Panc1 (cell line): ENCODE data around the gene UBAP2L. TPM values are rescaled to one million over a fixed set of nuclear protein-coding genes. Genes with fewer than 3 reads are reported as not detected.

Source experiments
- ATAC-seq: fragments of 200-7000 bp; cut with Tn5 transposase; 2 replicates; pipeline ENCODE4 v1.9.1; 2020; ENCODE audit warnings: mild to moderate bottlenecking, moderate library complexity
- BruUV-seq: library from RNA; stranded (reverse); fragments of 400-500 nt; replicated peaks from 2 replicates; lab custom pipeline; 2021; lab: Mats Ljungman, UMichigan
- CTCF ChIA-PET: fragments of 300-600 bp; sonication (Branson Sonifier 250); formaldehyde crosslinking; loops from one replicate; lab custom pipeline; 2022; ENCODE audit warnings: antibody characterized with exemption; lab: Charles Lee
- POLR2A ChIA-PET: fragments of 300-600 bp; sonication (Branson Sonifier 250); formaldehyde crosslinking; loops from one replicate; lab custom pipeline; 2022; ENCODE audit warnings: antibody characterized with exemption; lab: Charles Lee
- DNase-seq: peaks from one replicate; pipeline ENCODE4 v3.0.0-alpha.2; 2010; ENCODE audit warnings: low read depth, low spot score
- H3K27ac ChIP-seq: 2 replicates; pipeline ENCODE4 v1.5.1; 2011; ENCODE audit warnings: mild to moderate bottlenecking, low read length, inconsistent platforms
- H3K27me3 ChIP-seq: fragments of 200-500 bp; sonication (Bioruptor generic); 2 replicates; pipeline ENCODE4 v1.6.0; 2014; ENCODE audit warnings: low read length, inconsistent platforms; ENCODE audit not compliant: control insufficient read depth, insufficient read depth
- H3K36me3 ChIP-seq: fragments of 200-500 bp; sonication (Bioruptor generic); 2 replicates; pipeline ENCODE4 v1.5.1; 2014; ENCODE audit warnings: inconsistent platforms, mild to moderate bottlenecking, low read length, moderate library complexity; ENCODE audit not compliant: control insufficient read depth, insufficient read depth
- H3K4me1 ChIP-seq: 2 replicates; pipeline ENCODE4 v1.5.1; 2011; ENCODE audit warnings: inconsistent platforms, mild to moderate bottlenecking, low read length, moderate library complexity; ENCODE audit not compliant: control insufficient read depth, insufficient read depth
- H3K4me3 ChIP-seq, 2 experiments: 2 replicates each; pipeline ENCODE4 v1.5.1; 2011 to 2012; ENCODE audit warnings: low read depth in 2 of 2, low read length in 2 of 2, mild to moderate bottlenecking in 2 of 2, inconsistent platforms in 1 of 2, moderate library complexity in 1 of 2
- H3K9me3 ChIP-seq: fragments of 200-500 bp; sonication (Bioruptor generic); 2 replicates; pipeline ENCODE4 v1.5.1; 2014; ENCODE audit warnings: low read depth, mild to moderate bottlenecking, inconsistent platforms, low read length, moderate library complexity; ENCODE audit not compliant: control insufficient read depth, insufficient read depth
- CTCF ChIP-seq: fragments of 450-650 bp; IDR thresholded peaks from 2 replicates; pipeline ENCODE4 v1.5.1; 2017; ENCODE audit warnings: mild to moderate bottlenecking
- POLR2AphosphoS5 ChIP-seq: IDR thresholded peaks from 2 replicates; pipeline ENCODE4 v1.6.1; 2012; ENCODE audit warnings: mild to moderate bottlenecking, low read depth, low read length, moderate library complexity
- REST ChIP-seq, 2 experiments: IDR thresholded peaks; 2 replicates each; pipeline ENCODE4 v1.6.1; 2011 to 2012; ENCODE audit warnings: low read depth in 2 of 2, control low read depth in 1 of 2, low read length in 1 of 2, mild to moderate bottlenecking in 1 of 2, moderate library complexity in 1 of 2; ENCODE audit not compliant: insufficient read depth in 1 of 2
- SIN3A ChIP-seq: IDR thresholded peaks from 2 replicates; pipeline ENCODE4 v1.6.1; 2012; ENCODE audit warnings: low read depth, mild to moderate bottlenecking, low read length, moderate library complexity, borderline replicate concordance; ENCODE audit not compliant: insufficient read depth
- TCF7L2 ChIP-seq: IDR thresholded peaks from 2 replicates; pipeline ENCODE4 v1.6.1; 2011; ENCODE audit warnings: mild to moderate bottlenecking, low read depth, low read length, inconsistent platforms
- in situ Hi-C: cut with HindIII; loops from 2 replicates; pipeline ENCODE4 v1.10.0; 2016; ENCODE audit warnings: low sequenced_read_pairs, low pct_unique_long_range_greater_than_20kb
- intact Hi-C: fragments of 100-400 bp; cut with micrococcal nuclease; formaldehyde crosslinking; loops from one replicate; pipeline ENCODE4 v1.10.0; 2022; ENCODE audit not compliant: unreplicated experiment
- total RNA-seq: library from RNA; stranded (reverse); gene quantifications from one replicate; pipeline ENCODE4 v1.2.1, GENCODE V29; 2021; ENCODE audit not compliant: unreplicated experiment

UBAP2L gene
- total RNA-seq, 1 experiment from 2014 or later = 227 TPM

- ChIA-PET CTCF (interaction anchor here (0.9 kb wide), 1 partner anchor 240 kb away, joined by 4 read pairs; no protein-coding TSS in a partner anchor), POLR2A (interaction anchor here (0.7 kb wide), 1 partner anchor 18 kb away, joined by 5 read pairs; no protein-coding TSS in a partner anchor)
- BruUV-seq = no TSS peak
- ATAC-seq (no peak), DNase-seq (no peak)
- in situ Hi-C loops = no loop called here
- TF ChIP-seq REST (IDR thresholded peaks at IDR 0.05; ENCODE audit: insufficient read depth in 1 of 2, low read depth in 2 of 2, low read length in 1 of 2) (no peak), TCF7L2 (no peak), POLR2AphosphoS5 (no peak), SIN3A (no peak), CTCF (no peak)
- Histone ChIP-seq H3K36me3 (peaks cover 57% of the 10 kb centered on the region), H3K4me3 (no peak overlapping the region), H3K27me3 (no peaks in the 10 kb centered on the region), H3K4me1 (no peaks in the 10 kb centered on the region), H3K27ac (no peak overlapping the region), H3K9me3 (no peaks in the 10 kb centered on the region)
- intact Hi-C loops = no loop called here
These were observed 19.6 kb downstream of the UBAP2L start for GRCh38 chr1:154240294-154240833.

GRCh38 chr1:154241703-154242351, 21.1 kb downstream of the UBAP2L start:
- no peaks in the 10 kb centered on the region for H3K27me3 ChIP-seq
- ATAC-seq = no peak
- in situ Hi-C loops = no loop called here
- H3K4me1 ChIP-seq = no peaks in the 10 kb centered on the region
- ChIA-PET CTCF (no interaction called here), POLR2A (interaction anchor here (0.5 kb wide), 1 partner anchor 9 kb away, joined by 4 read pairs; no protein-coding TSS in a partner anchor)
- no peak for TF ChIP-seq SIN3A
- TF ChIP-seq TCF7L2 = no peak
- TF ChIP-seq REST (IDR thresholded peaks at IDR 0.05; ENCODE audit: insufficient read depth in 1 of 2, low read depth in 2 of 2, low read length in 1 of 2) = no peak
- TF ChIP-seq CTCF = no peak
- TF ChIP-seq POLR2AphosphoS5 = no peak
- no peak overlapping the region for H3K27ac ChIP-seq
- H3K36me3 ChIP-seq = peaks cover 57% of the 10 kb centered on the region
- no peaks in the 10 kb centered on the region for H3K9me3 ChIP-seq
- no peak for DNase-seq
- BruUV-seq = no TSS peak
- H3K4me3 ChIP-seq = no peak overlapping the region
- intact Hi-C loops = no loop called here
